Activated CD8-positive, alpha-beta memory T cell treated with anti-CD3 and anti-CD28 coated beads, Interleukin-2, amount 50 U/mL, for 24 hours (primary cell): Measurements from ENCODE around the gene NPEPPS.

Experiments
- DNase-seq: peaks from one replicate; pipeline ENCODE4 v3.0.0-alpha.2; 2020; ENCODE audit errors: extremely low read depth

NPEPPS gene

DNA sequence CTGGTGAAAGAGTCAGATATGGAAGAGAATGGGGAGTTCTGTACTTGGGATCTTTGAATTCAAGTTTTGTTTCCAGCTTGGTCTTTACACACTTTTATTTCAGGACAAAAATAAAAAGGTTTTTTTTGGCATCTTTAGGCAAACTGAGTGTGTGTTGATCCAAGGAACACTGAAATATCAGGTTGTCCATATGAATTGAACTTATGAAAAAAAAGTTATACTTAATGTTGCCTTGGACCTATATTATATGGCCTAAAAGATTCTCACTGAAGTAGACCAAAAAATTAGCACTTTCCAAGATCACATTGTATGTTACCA lies 133.7 kb downstream of the NPEPPS start:
- no peak for DNase-seq

DNA sequence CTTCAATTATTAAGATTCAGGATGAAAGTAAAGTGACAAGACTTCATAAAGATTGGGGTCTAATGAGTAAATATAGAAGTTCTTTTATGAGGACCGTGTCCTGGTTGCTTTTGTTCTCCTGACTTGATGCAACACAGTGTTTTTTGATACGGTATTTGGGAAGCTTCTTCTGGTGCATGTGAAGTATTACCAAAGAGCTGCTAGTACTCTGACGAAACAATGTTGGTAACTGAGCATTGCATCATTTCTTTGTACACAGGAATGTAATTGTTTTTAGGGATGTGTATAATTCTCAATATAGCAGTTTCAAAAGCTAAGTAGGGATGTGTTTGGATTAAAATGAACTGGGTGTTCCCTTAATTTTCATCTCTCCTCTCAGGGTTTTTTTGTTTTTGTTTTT lies 134.7 kb downstream of the NPEPPS start:
- DNase-seq = no peak

DNA sequence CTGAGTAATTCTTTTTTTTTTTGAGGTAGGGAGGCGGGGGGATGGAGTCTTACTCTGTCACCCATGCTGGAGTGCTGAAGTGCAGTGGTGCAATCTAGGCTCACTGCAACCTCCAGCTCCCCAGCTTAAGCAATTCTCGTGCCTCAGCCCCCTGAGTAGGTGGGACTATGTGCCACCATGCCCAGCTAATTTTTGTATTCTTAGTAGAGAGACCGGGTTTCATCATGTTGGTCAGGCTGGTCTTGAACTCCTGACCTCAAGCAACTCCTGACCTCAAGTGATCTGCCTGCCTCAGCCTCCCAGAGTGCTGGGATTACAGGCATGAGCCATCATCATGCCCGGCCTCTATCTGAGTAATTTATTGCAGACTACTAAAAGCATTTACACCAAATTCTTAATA lies 138.2 kb downstream of the NPEPPS start:
- no peak for DNase-seq

DNA sequence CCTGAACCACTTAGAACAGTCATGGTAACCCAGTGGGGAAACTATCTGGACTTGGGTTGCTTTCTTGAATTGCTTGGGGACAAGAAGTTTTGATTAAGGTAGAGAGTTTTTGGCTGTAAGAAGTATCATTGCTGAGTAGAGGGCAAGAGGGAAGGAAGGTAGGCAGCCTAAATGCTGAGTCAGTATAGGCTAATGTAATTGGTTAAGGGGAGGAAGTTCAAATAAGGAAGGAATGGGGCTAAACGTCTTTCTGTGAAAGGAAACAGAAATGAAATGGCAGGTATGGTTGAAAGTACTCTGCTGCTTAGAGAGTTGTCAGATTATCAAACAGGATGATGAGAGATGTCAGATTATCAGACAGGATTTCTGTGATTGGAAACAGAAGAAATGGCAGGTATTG lies 139.2 kb downstream of the NPEPPS start:
- no peak for DNase-seq
